Tibial artery (tissue), 4 donors: ENCODE results near the gene SRGAP2B.
"Not testable (repeated sequence)": the region's sequence is repeated elsewhere in the genome, so short reads cannot be mapped to it uniquely, and the experiment has no call there.

ENCODE experiments used
- DNase-seq, 2 donors: peaks; one replicate each; pipeline ENCODE4 v3.0.0-alpha.2; 2019
- H3K27ac ChIP-seq, 2 donors: fragments of 200-600 bp; sonication (generic) in 1 of 2; 1 replicate in 1 of 2; 2 replicates in 1 of 2; pipeline ENCODE4 v1.5.1; 2018 to 2019; ENCODE audit warnings: mild to moderate bottlenecking in 1 of 2
- H3K27me3 ChIP-seq, 2 donors: fragments of 200-600 bp; sonication (generic) in 1 of 2; one replicate each; pipeline versions ENCODE4 v1.5.1 to v1.6.0; 2016 to 2019
- H3K36me3 ChIP-seq, 3 donors: fragments of 200-600 bp; sonication (generic) in 2 of 3; one replicate each; pipeline ENCODE4 v1.5.1; 2016 to 2019; ENCODE audit warnings: mild to moderate bottlenecking in 2 of 3
- H3K4me1 ChIP-seq, 4 donors: fragments of 200-600 bp; sonication (generic) in 2 of 4; 1 replicate in 3 of 4; 2 replicates in 1 of 4; pipeline ENCODE4 v1.5.1; 2016 to 2019
- H3K4me3 ChIP-seq, 2 donors: fragments of 200-600 bp; sonication (generic) in 1 of 2; 1 replicate in 1 of 2; 2 replicates in 1 of 2; pipeline ENCODE4 v1.5.1; 2018 to 2019; ENCODE audit warnings: mild to moderate bottlenecking in 2 of 2
- H3K9me3 ChIP-seq, 3 donors: fragments of 200-600 bp; sonication (generic) in 1 of 3; one replicate each; pipeline ENCODE4 v1.5.1; 2016 to 2019
- intact Hi-C: fragments of 100-400 bp; cut with DNase I; formaldehyde crosslinking; loops from one replicate; pipeline ENCODE4 v1.15.0; 2023; ENCODE audit warnings: low total_unique reads

SRGAP2B gene

DNA sequence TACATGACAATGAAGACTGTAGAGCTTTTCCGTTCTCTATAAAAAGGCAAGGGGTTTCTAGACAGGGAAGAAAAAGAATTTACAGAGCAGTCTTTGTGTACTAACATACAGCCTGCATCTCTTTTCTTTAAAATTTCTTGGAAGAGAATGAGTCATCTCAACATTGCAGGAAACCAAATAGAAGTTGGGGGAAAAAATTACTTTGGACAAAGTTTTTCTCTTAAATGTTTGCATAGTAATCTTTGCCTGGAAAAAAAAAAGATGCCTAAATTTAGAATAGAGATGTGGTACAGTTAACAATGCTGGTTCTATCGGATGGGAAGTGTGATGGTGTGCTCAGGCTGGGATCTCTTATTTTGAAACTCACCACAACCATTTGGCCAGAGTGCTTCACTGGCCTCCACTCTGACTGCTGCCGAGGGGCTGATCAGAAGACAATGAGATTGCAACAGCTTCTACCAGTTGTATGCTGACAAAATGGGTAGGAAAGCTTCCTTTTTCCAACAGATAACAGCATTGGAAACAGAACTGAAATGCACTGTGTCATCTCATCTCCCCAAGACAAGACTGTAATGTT lies 177.0 kb downstream of the SRGAP2B start:
- H3K4me3 ChIP-seq, H3K4me1 ChIP-seq, H3K27me3 ChIP-seq, H3K36me3 ChIP-seq, intact Hi-C loops, H3K27ac ChIP-seq, DNase-seq, H3K9me3 ChIP-seq: not testable (repeated sequence)

DNA sequence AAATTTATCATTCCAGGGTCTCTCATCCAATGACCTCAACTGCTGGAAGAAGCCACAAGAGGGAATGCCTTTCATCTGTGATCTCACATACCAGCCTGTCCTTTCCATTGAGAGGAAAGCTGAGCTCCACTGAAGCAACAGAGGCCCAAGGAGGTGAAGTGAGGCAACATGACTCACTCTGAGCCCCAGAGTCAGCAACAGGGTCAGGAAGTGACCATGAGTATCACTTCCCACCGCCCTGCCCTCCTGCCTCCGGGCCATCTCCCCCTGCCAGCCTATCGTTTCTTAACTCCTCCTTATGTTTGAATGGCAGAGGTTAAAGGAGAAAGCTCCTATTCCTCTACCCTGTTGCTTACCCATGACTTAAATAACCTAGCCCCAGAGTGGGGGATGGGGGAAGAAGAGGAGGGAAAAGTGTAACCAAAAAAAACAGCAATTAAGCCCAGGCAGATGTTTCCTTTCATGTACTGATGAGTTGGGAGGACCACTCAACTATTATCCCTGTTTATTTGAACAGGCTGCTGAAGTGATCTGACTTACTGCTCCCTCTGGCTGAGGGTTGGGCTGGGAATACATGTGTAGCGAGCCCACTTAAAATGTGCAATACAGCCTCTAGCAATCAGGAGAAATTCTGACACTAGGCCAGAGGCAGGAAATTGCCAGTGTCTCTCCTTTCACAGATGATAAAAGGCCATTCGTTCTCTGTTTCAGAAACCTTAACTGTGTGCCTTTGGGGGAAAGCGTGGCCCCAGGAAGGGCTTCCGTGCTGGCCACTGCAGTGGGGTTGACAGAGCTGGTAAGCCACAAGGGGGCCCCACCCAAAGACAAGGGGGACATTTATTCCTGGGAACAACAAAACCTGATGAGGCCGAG lies 177.7 kb downstream of the SRGAP2B start:
- intact Hi-C loops: not testable (repeated sequence)

DNA sequence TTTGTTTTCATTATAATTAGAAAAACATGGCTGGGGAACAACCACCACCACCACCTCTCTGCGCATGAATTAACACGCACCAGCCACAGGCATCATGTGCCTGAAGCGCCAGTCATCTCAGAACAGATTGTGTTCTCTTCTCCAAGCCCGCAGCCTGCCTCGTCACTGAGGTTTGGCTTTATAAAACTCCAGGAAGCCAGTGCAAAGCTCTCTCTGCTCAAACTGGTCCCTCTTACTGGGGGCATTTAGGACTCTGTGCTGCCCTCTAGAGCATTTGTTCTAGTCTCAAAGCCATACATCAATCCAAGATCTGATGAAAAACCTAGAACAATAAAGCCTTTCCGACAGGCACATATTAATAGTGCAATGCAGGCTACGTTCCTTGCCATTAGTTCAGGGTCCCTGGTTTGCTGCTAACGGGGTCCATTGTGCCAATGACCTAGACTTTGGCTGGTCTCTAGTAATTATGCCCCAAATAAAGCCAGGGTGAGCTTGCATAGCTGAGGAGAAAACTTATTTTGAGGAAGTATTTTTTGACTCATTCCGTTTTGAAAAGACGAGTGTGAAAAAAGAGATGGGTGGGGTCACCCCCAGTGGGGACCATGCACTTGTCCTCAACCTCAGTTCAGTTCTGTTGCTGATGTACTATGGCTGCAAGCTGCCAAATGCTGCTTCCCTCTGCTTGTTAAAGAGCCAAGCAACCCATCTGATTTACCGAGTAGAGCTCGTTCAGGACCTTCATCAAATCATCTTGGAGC lies 181.0 kb downstream of the SRGAP2B start:
- H3K27ac ChIP-seq, H3K36me3 ChIP-seq, H3K9me3 ChIP-seq, H3K4me1 ChIP-seq, H3K27me3 ChIP-seq, H3K4me3 ChIP-seq, DNase-seq, intact Hi-C loops: not testable (repeated sequence)

More for the DNA sequence above, 177.7 kb downstream of the SRGAP2B start:
- H3K4me3 ChIP-seq, H3K36me3 ChIP-seq, H3K4me1 ChIP-seq, H3K9me3 ChIP-seq, DNase-seq, H3K27ac ChIP-seq, H3K27me3 ChIP-seq: not testable (repeated sequence)

DNA sequence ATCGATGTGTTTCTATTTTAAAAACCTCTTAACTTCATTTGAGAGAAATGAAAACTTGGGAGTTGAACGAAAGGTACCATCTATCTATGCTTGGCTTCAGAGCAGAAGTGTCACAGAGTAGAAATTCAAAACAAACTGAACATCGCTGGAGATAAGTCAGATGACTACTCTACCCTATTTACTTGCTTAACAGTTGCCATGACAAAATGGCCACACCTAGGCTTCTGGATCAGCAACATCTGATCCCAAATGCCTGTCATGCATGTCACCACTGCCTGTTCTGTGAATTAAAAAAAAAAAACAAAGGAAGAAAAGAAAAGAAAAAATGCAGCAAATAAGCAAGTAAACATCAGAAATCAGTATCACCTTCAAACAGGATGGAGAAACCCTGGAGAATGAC lies 181.7 kb downstream of the SRGAP2B start:
- H3K27ac ChIP-seq, H3K4me3 ChIP-seq, H3K36me3 ChIP-seq, intact Hi-C loops, H3K27me3 ChIP-seq, H3K9me3 ChIP-seq, DNase-seq, H3K4me1 ChIP-seq: not testable (repeated sequence)

DNA sequence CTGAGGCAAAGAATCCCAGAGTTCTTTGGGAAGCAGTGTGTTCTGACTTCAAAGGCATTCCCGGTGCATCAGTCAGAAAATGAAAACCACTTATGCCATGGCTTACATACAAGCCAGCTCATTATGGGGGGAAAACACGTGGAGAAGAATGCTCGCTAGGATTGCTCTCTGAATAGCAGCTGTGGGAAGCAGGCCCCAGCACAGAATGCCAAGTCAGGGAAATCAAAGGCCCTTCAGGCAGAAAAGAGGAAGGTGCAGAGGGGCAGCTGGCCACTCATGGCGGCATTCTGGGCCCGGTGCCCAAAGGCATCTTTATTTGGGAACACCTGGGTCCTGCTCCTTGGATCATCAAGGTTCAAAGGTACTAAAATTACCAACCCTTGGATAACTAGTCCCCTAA lies 184.4 kb downstream of the SRGAP2B start:
- H3K9me3 ChIP-seq, DNase-seq, H3K4me1 ChIP-seq, H3K4me3 ChIP-seq, H3K27me3 ChIP-seq, intact Hi-C loops, H3K27ac ChIP-seq, H3K36me3 ChIP-seq: not testable (repeated sequence)

DNA sequence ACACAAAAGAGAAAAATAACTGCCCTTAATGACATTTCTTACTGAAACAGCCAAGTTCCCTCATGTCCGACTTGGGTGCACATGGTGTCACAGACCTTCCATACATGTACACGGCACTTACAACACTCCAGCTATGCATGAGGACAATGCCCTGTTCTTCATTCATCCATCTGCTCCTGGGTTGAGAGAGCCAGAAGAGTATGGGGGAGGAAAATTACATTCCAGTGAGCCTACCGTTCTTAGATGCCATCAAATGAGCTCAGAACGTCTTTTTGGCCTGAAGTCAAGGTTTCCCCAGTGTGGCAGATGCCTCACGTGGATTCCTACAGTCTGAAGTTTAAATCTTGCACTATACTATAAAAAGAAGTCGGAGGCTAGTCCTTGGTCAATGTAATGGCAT lies 194.3 kb downstream of the SRGAP2B start:
- H3K27me3 ChIP-seq, DNase-seq, H3K36me3 ChIP-seq, H3K9me3 ChIP-seq, intact Hi-C loops, H3K4me1 ChIP-seq, H3K4me3 ChIP-seq, H3K27ac ChIP-seq: not testable (repeated sequence)

DNA sequence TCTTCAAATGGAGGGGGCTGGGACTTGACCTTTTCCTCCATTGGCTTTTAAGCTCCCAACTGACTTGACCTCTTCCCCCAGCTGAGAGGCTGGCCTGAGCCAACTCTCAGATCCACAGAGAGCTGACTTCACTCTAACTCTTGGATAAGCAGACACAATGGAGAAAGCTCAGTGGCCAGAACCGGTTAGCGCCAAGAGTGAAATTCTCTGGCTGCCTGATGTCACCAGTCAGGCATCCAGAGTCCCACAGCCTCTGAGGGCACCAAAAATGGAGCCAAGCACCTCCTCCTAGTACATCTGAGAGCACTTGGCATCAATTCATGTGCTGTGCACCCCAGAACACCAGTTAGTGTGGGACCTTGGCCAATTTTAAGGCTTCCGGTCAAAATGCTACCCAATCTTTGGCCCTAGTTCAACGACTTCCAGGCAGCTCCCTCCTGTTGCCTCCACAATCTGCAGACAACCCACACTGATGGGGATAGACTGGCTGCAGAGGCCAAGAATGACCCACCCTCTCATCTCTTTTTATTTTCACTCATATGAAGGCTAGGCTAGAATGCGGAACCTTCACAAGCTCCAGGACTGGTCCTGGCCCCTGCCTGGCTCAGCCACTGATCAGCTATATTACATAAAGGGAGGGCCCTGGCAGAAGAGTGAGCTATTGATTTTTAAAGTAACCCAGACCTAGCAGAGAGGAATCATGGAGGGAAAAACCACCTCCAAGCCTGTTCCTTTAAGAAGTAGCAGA lies 200.5 kb downstream of the SRGAP2B start:
- H3K27ac ChIP-seq, H3K27me3 ChIP-seq, H3K4me3 ChIP-seq, H3K4me1 ChIP-seq, H3K9me3 ChIP-seq, intact Hi-C loops, H3K36me3 ChIP-seq, DNase-seq: not testable (repeated sequence)

DNA sequence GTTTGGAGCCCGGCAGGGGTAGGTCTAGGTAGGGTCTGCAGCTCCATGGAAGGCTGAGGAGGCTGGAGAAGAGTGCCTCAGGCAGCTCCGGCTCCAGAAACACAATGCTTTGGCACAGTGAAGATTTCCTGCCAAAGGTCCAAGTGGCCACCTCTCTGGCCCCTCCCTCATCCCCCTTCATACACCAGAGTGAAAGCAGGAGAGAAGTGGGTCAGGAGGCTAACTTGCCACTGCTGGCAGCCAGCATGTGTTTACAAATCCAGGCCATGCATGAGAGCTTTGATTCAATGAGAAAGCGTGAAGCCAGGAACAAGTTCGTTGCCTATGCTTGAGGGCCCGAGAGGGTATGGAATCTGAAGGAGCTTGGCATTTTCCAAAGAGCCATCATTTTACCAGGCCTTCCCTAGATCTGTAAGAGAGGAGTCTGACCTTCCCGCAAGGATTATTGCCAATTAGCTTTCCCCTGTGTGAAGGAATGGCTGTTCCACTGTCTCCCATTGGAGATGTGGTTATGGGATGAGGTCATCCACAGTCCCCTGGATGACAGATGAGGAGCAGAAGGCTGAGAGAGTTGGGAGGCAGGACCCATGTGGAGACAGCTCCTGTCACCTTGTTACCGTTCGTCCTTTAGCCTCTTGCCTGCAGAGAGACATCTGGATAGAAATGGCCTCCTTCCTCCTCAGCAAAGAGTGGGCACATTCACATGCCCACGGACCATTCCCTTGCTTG lies 201.3 kb downstream of the SRGAP2B start:
- H3K27ac ChIP-seq, H3K4me1 ChIP-seq, DNase-seq, H3K9me3 ChIP-seq, H3K27me3 ChIP-seq, intact Hi-C loops, H3K36me3 ChIP-seq, H3K4me3 ChIP-seq: not testable (repeated sequence)

DNA sequence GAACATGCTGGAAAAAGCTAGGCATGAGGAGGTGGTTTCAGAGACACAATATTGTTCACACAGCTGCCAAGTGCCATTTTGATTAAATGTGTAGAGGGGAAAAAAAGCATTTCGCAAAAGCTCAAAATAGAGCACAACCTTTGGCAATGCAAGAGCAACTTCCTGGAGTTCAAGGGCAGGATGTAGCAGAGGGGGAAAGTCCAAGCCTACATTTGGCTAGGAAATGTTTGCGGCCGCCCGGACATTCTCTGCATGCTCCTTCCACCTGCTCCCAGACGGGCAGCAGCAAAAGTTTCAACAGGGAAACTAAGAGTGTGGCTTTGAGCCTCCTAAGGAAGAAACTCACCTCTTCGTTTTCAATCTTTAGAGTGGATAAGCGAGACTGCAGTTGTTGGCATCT lies 202.1 kb downstream of the SRGAP2B start:
- H3K4me1 ChIP-seq, H3K9me3 ChIP-seq, H3K27me3 ChIP-seq: not testable (repeated sequence)

DNA sequence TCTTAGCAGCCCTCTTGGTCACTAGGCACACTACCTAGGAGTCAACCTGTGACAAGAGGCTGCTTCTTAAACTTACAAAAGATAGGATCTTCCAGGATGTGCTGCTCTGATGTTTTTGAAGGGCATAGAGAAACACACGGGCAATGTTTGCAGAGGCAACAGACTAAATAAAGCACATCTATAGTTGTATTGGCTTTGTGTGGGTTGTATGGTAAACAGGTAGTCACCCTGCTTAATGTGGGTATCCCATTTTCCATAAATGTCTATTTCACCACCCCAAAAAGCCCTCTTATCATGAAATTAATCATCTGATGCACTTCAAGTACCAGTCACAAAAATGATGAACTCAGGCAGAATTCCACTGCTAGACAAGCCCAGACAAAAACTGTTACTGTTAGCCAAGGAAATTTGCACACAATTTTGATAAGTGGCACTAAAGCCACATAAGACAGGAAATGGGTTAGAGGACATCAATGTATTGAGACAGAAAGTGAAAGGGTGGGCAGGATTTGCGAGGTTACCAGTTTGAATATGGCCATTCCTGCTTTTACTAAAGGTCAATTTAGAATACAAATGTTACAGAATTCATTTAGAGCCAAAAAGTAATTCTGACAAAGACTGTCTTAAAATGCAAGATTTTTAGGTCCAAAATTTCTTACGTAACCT lies 205.5 kb downstream of the SRGAP2B start:
- H3K27me3 ChIP-seq, H3K27ac ChIP-seq, H3K4me1 ChIP-seq, intact Hi-C loops, DNase-seq, H3K9me3 ChIP-seq, H3K36me3 ChIP-seq, H3K4me3 ChIP-seq: not testable (repeated sequence)

More for the DNA sequence above, 202.1 kb downstream of the SRGAP2B start:
- H3K4me3 ChIP-seq, DNase-seq, H3K27ac ChIP-seq, intact Hi-C loops, H3K36me3 ChIP-seq: not testable (repeated sequence)

DNA sequence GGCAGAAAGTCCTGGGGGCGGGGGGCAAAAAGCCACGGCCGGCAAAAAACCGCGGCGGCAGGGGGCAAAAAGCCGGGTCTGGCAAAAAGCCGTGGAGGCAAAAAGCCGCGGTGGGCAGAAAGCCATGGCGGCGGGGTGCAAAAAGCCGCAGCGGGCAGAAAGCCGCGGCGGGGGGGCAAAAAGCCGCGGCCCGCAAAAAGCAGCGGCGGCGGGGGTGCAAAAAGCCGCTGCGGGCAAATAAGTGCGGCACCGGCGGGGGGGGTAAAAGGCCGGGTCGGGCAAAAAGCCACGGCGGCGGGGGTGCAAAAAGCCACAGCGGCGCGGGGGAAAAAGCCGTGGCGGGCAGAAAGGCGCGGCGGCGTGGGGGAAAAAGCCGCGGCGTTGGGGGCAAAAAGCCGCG lies 212.1 kb downstream of the SRGAP2B start:
- H3K36me3 ChIP-seq, H3K9me3 ChIP-seq, H3K27ac ChIP-seq, H3K4me1 ChIP-seq, intact Hi-C loops, H3K27me3 ChIP-seq: not testable (repeated sequence)
- peak overlapping the region; percentile 53 to 62 for H3K4me3 ChIP-seq
- peak; percentile 15 to 67 for DNase-seq

DNA sequence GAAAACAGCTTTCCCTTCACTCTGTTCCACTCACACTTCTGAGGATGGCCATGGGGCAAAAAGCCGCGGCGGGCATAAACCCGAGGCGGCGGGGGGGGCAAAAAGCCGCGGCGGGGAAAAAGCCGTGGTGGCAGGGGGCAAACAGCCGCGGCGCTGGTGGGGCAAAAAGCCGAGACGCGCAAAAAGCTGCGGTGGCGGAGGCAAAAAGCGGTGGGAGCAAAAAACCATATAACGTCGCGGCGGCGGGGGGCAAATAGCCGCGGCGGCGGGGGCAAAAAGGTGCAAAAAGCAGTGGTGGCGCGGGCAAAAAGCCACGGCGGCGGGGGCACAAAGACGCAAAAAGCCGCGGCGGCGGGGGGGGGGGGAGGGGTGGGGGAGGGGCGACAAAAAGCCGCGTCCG lies 212.8 kb downstream of the SRGAP2B start:
- H3K36me3 ChIP-seq, H3K4me1 ChIP-seq, intact Hi-C loops, H3K27ac ChIP-seq, H3K27me3 ChIP-seq, H3K9me3 ChIP-seq, DNase-seq: not testable (repeated sequence)
- peak overlapping the region in 1 of 2 donors; percentile 28 for H3K4me3 ChIP-seq

DNA sequence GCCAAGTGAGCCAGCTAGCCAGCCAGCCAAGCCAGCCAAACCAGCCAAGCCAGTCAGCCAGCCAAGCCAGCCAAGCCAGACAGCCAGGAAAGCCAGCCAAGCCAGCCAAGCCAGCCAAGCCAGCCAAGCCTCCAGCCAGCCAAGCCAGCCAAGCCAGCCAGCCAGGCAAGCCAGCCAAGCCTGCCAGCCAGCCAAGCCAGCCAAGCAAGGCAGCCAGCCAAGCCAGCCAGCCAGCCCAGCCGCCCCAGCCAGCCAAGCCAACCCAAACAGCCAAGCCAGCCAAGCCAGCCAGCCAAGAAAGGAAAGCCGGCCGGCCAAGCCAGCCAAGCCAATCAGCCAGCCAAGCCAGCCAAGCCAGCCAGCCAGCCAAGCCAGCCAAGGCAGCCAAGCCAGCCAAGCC lies 236.5 kb downstream of the SRGAP2B start:
- H3K4me3 ChIP-seq, H3K27me3 ChIP-seq, H3K36me3 ChIP-seq, H3K27ac ChIP-seq, H3K9me3 ChIP-seq, H3K4me1 ChIP-seq, intact Hi-C loops: not testable (repeated sequence)
- DNase-seq: peak in 1 of 2 donors; percentile 25
